Cardiac fibroblast (primary cell): ENCODE results near the gene ZMYND10.

Experiments
- DNase-seq, 2 donors: peaks; one replicate each; pipeline versions ENCODE4 v3.0.0 to v3.0.0-alpha.2; 2010; ENCODE audit warnings: low read depth in 2 of 2
- H3K4me3 ChIP-seq, 2 donors: replicated peaks in 1 of 2; 1 replicate in 1 of 2; 2 replicates in 1 of 2; pipeline ENCODE4 v1.5.1; 2011; ENCODE audit warnings: low read depth in 2 of 2, low read length in 2 of 2, mild to moderate bottlenecking in 2 of 2, moderate library complexity in 1 of 2
- CTCF ChIP-seq: IDR thresholded peaks from one replicate; pipeline ENCODE4 v1.5.1; 2011; ENCODE audit warnings: low read depth, mild to moderate bottlenecking, low read length, inconsistent platforms

The ZMYND10 gene

GRCh38 chr3:50319181-50319893 is 26.2 kb downstream of the ZMYND10 start:
- no peak for DNase-seq
- no peak for TF ChIP-seq CTCF
- peak overlapping the region in 1 of 2 donors; percentile 74 for H3K4me3 ChIP-seq

- DNase-seq: no peak
- H3K4me3 ChIP-seq: no peak overlapping the region
Measured at GRCh38 chr3:50318615-50319014, 26.9 kb downstream of the ZMYND10 start.

GRCh38 chr3:50318163-50318562 is 27.4 kb downstream of the ZMYND10 start:
- DNase-seq: no peak
- TF ChIP-seq CTCF: no peak
- H3K4me3 ChIP-seq: no peak overlapping the region

More at GRCh38 chr3:50318615-50319014, 26.9 kb downstream of the ZMYND10 start:
- TF ChIP-seq CTCF: no peak

- TF ChIP-seq CTCF: no peak
- no peak overlapping the region for H3K4me3 ChIP-seq
- DNase-seq: no peak
Measured at GRCh38 chr3:50317300-50317699, 28.2 kb downstream of the ZMYND10 start.

GRCh38 chr3:50316657-50317242 is 28.8 kb downstream of the ZMYND10 start:
- no peak for TF ChIP-seq CTCF
- H3K4me3 ChIP-seq: no peak overlapping the region
- peak in 1 of 2 donors; percentile 40 for DNase-seq

- H3K4me3 ChIP-seq: no peak overlapping the region
- TF ChIP-seq CTCF: no peak
Measured at GRCh38 chr3:50314816-50315215, 30.7 kb downstream of the ZMYND10 start.

More at GRCh38 chr3:50314816-50315215, 30.7 kb downstream of the ZMYND10 start:
- no peak for DNase-seq
